GM19463 (cell line): Measurements from ENCODE around the gene ARMC2.

Experiments used
- ATAC-seq: cut with Tn5 transposase; IDR thresholded peaks from one replicate; pipeline ENCODE4 v1.9.1; 2021; ENCODE audit warnings: mild to moderate bottlenecking, moderate library complexity; ENCODE audit not compliant: unreplicated experiment

The ARMC2 gene

GRCh38 chr6:109010705-109011102 is 162.5 kb downstream of the ARMC2 start:
- ATAC-seq, result no peak

- ATAC-seq, result no peak
Observed at GRCh38 chr6:109013656-109014305, 165.6 kb downstream of the ARMC2 start.

- no peak for ATAC-seq
Observed at GRCh38 chr6:109014606-109015005, 166.4 kb downstream of the ARMC2 start.

GRCh38 chr6:109015176-109015575 is 167.0 kb downstream of the ARMC2 start:
- ATAC-seq, result no peak

GRCh38 chr6:109019911-109020310 is 171.7 kb downstream of the ARMC2 start:
- no peak for ATAC-seq

GRCh38 chr6:109021870-109022269 is 173.6 kb downstream of the ARMC2 start:
- ATAC-seq, result no peak

- no peak for ATAC-seq
Observed at GRCh38 chr6:109023356-109023925, 175.2 kb downstream of the ARMC2 start.
